ENCODE results near the gene HIP1. TPM values are rescaled to one million over a fixed set of nuclear protein-coding genes. Genes with fewer than 3 reads are reported as not detected.

HIP1 gene
- total and polyA plus RNA-seq, 8 donors: 3.6 to 14.8 (median 5.2) TPM

GRCh38 chr7:75757860-75758259 lies 19.1 kb upstream of the HIP1 start:
- H3K4me3 ChIP-seq: no peak overlapping the region
- TF ChIP-seq, protein P1, sequence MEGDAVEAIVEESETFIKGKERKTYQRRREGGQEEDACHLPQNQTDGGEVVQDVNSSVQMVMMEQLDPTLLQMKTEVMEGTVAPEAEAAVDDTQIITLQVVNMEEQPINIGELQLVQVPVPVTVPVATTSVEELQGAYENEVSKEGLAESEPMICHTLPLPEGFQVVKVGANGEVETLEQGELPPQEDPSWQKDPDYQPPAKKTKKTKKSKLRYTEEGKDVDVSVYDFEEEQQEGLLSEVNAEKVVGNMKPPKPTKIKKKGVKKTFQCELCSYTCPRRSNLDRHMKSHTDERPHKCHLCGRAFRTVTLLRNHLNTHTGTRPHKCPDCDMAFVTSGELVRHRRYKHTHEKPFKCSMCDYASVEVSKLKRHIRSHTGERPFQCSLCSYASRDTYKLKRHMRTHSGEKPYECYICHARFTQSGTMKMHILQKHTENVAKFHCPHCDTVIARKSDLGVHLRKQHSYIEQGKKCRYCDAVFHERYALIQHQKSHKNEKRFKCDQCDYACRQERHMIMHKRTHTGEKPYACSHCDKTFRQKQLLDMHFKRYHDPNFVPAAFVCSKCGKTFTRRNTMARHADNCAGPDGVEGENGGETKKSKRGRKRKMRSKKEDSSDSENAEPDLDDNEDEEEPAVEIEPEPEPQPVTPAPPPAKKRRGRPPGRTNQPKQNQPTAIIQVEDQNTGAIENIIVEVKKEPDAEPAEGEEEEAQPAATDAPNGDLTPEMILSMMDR (IDR thresholded peaks at IDR 0.05): no peak
- no peak for FAIRE-seq
- H3K36me3 ChIP-seq: no peaks in the 10 kb centered on the region
- no peaks in the 10 kb centered on the region for H3K4me1 ChIP-seq
- intact Hi-C loops (cut with DNase I): no loop called here
- DNase-seq: no peak
- no peaks in the 10 kb centered on the region for H3K9me3 ChIP-seq
- ATAC-seq: no peak
- whole genome bisulfite sequencing, 2 donors: 81 to 85% methylated on average over 7 of the region's 7 CpGs
- H3K27ac ChIP-seq: no peak overlapping the region
- H3K27me3 ChIP-seq: no peaks in the 10 kb centered on the region

DNA sequence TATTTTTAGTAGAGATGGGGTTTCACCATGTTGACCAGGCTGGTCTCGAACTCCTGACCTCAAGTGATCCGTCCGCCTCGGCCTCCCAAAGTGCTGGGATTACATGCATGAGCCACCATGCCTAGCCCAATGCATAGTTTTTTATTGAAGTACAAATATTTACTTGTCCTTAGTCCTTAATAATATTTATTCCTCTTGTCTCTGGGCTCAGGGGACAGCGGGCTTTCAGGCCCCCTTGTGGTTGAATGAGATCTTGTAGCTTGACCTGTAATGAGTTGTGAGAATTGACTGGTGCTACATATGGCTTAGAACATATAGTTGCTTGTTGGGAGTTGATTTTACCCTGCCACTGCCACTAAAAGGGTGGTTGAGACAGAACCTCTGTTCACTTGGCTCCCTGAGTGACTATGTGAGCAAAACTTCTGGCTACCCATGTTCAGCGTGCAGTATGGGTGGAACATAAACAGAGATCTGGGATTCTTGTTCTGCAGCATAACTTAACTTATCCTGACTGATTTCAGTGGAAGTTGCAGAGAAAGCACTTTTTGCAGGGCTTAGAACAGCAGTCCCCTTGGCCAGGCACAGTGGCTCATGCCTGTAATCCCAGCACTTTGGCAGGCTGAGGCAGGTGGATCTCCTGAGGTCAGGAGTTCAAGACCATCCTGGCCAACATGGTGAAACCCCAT lies 18.4 kb upstream of the HIP1 start:
- Histone ChIP-seq H3K27ac (no peak overlapping the region), H3K36me3 (no peaks in the 10 kb centered on the region), H3K4me1 (no peaks in the 10 kb centered on the region), H3K4me3 (no peak overlapping the region), H3K27me3 (no peaks in the 10 kb centered on the region), H3K9me3 (no peaks in the 10 kb centered on the region)
- intact Hi-C loops (cut with DNase I): no loop called here
- TF ChIP-seq, protein P1 (IDR thresholded peaks at IDR 0.05): peak in 2 of 4 donors; percentile 15 to 23
- FAIRE-seq (no peak), DNase-seq (no peak), ATAC-seq (peak in 3 of 4 donors; percentile 42 to 59 (median 51))
- WGBS, 2 donors: 51 to 56% methylated on average over 6 of the region's 6 CpGs

GRCh38 chr7:75756206-75756990 lies 17.7 kb upstream of the HIP1 start:
- intact Hi-C loops (cut with DNase I): no loop called here

DNA sequence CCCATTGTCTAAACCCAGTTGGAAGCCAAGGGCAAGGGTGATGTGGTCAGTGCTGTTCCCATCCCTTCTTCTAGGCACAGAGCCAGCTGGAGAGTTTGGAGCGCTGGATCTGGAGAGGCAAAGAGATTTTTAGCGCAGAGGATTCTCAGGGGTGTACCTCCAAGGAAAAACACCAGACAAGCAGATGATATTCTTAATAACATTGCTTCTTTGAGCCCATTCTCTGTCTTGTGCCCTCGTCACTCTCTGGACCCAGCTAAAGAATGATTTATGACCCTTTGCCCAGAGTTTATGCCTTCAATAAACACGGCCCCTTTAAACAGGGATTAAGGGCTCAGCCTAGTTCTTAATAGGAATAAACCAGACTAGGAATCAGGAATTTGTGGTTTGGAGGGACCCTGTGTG lies 4.7 kb upstream of the HIP1 start:
- Histone ChIP-seq H3K36me3 (no peaks in the 10 kb centered on the region), H3K27ac (no peak overlapping the region), H3K9me3 (no peaks in the 10 kb centered on the region), H3K4me3 (no peak overlapping the region), H3K4me1 (no peaks in the 10 kb centered on the region), H3K27me3 (no peaks in the 10 kb centered on the region)
- intact Hi-C loops (cut with DNase I): loop anchor here in 1 of 3 donors (5.0 kb wide), 1 partner anchor 101 kb away; no protein-coding TSS in a partner anchor
- ATAC-seq (no peak), DNase-seq (no peak), FAIRE-seq (no peak)
- TF ChIP-seq, protein P1 (IDR thresholded peaks at IDR 0.05): no peak
- WGBS, 2 donors: 55 to 57% methylated on average over 4 of the region's 4 CpGs

More at GRCh38 chr7:75756206-75756990, 17.7 kb upstream of the HIP1 start:
- Histone ChIP-seq H3K4me3 (no peak overlapping the region), H3K27ac (no peak overlapping the region), H3K27me3 (no peaks in the 10 kb centered on the region), H3K9me3 (no peaks in the 10 kb centered on the region), H3K36me3 (no peaks in the 10 kb centered on the region), H3K4me1 (no peaks in the 10 kb centered on the region)
- TF ChIP-seq, protein P1 (IDR thresholded peaks at IDR 0.05): no peak
- ATAC-seq (no peak), DNase-seq (no peak), FAIRE-seq (no peak)
- WGBS, 2 donors: 59 to 63% methylated on average over 10 of the region's 10 CpGs

Data from pancreas (tissue), 10 donors.